GM23338 (cell line): ENCODE results near the gene STARD13. TPM values are rescaled to one million over a fixed set of nuclear protein-coding genes. Genes with fewer than 3 reads are reported as not detected.

Source experiments
- ATAC-seq: fragments of 200-7000 bp; cut with Tn5 transposase; 3 replicates; pipeline ENCODE4 v1.9.1; 2020
- DNase-seq: peaks from one replicate; pipeline ENCODE4 v3.0.0-alpha.2; 2015; ENCODE audit warnings: low spot score
- H2AFZ ChIP-seq: fragments of 200-600 bp; sonication (generic); 2 replicates; pipeline ENCODE4 v1.8.0; 2016; ENCODE audit warnings: antibody characterized with exemption, mild to moderate bottlenecking, moderate library complexity
- H3F3A ChIP-seq: fragments of 200-600 bp; sonication (generic); replicated peaks from 2 replicates; pipeline ENCODE4 v1.8.0; 2017; ENCODE audit warnings: antibody characterized with exemption, mixed run types, low read depth
- H3K27ac ChIP-seq: fragments of 200-600 bp; sonication (generic); 2 replicates; pipeline ENCODE4 v1.6.1; 2016; ENCODE audit warnings: low read depth
- H3K27me3 ChIP-seq: fragments of 200-600 bp; sonication (generic); 2 replicates; pipeline ENCODE4 v1.8.0; 2016; ENCODE audit warnings: mild to moderate bottlenecking, mixed run types, moderate library complexity; ENCODE audit not compliant: insufficient read depth
- H3K36me3 ChIP-seq: fragments of 200-600 bp; sonication (generic); 2 replicates; pipeline ENCODE4 v1.8.0; 2016; ENCODE audit warnings: mild to moderate bottlenecking; ENCODE audit not compliant: insufficient read depth
- H3K4me1 ChIP-seq: fragments of 200-600 bp; sonication (generic); 2 replicates; pipeline ENCODE4 v1.8.0; 2016; ENCODE audit warnings: mild to moderate bottlenecking, moderate library complexity; ENCODE audit not compliant: insufficient read depth
- H3K4me2 ChIP-seq: fragments of 200-600 bp; sonication (generic); 2 replicates; pipeline ENCODE4 v1.7.1; 2017; ENCODE audit warnings: mixed run types
- H3K4me3 ChIP-seq: fragments of 200-600 bp; sonication (generic); 2 replicates; pipeline ENCODE4 v1.6.1; 2016; ENCODE audit warnings: mixed run types
- H3K79me2 ChIP-seq: fragments of 200-600 bp; sonication (generic); replicated peaks from 2 replicates; pipeline ENCODE4 v1.8.0; 2017; ENCODE audit warnings: mild to moderate bottlenecking; ENCODE audit not compliant: insufficient read depth
- H3K9me2 ChIP-seq: fragments of 200-600 bp; sonication (generic); 2 replicates; pipeline ENCODE4 v1.8.0; 2017; ENCODE audit not compliant: insufficient read depth
- H4K20me1 ChIP-seq: fragments of 200-600 bp; sonication (generic); replicated peaks from 2 replicates; pipeline ENCODE4 v1.8.0; 2017; ENCODE audit warnings: mild to moderate bottlenecking; ENCODE audit not compliant: insufficient read depth
- H3K27ac Mint-ChIP-seq: 2 replicates; pipeline ENCODE4 v1.8.0; 2020; ENCODE audit warnings: inconsistent platforms, mild to moderate bottlenecking, moderate library complexity, mixed read lengths
- H3K27me3 Mint-ChIP-seq: 3 replicates; pipeline ENCODE4 v1.8.0; 2022; ENCODE audit warnings: low read depth, mild to moderate bottlenecking, moderate library complexity, mixed read lengths, inconsistent platforms; ENCODE audit not compliant: insufficient read depth, poor library complexity
- H3K36me3 Mint-ChIP-seq: 3 replicates; pipeline ENCODE4 v1.8.0; 2021; ENCODE audit warnings: low read depth, mild to moderate bottlenecking, inconsistent platforms, moderate library complexity, mixed read lengths
- H3K4me1 Mint-ChIP-seq: 3 replicates; pipeline ENCODE4 v1.8.0; 2020; ENCODE audit warnings: mild to moderate bottlenecking, inconsistent platforms, mixed read lengths
- H3K4me3 Mint-ChIP-seq: 3 replicates; pipeline ENCODE4 v1.8.0; 2021; ENCODE audit warnings: moderate library complexity, mild to moderate bottlenecking, inconsistent platforms, mixed read lengths
- H3K9me3 Mint-ChIP-seq: 3 replicates; pipeline ENCODE4 v1.8.0; 2020; ENCODE audit warnings: moderate library complexity, mild to moderate bottlenecking, inconsistent platforms, mixed read lengths
- CREB1 ChIP-seq: fragments of 250-450 bp; sonication (Bioruptor Pico); IDR thresholded peaks from 2 replicates; pipeline ENCODE4 v1.5.0; 2020; ENCODE audit warnings: low read depth, mild to moderate bottlenecking, moderate library complexity
- EZH2 ChIP-seq: fragments of 200-600 bp; sonication (generic); IDR thresholded peaks from one replicate; pipeline ENCODE4 v1.8.0; 2017; ENCODE audit warnings: antibody characterized with exemption, mild to moderate bottlenecking, low read depth; ENCODE audit not compliant: unreplicated experiment
- EZH2phosphoT487 ChIP-seq: fragments of 200-600 bp; sonication (generic); IDR thresholded peaks from one replicate; pipeline ENCODE4 v1.8.1; 2018; ENCODE audit warnings: antibody characterized with exemption; ENCODE audit not compliant: unreplicated experiment
- JUNB ChIP-seq: IDR thresholded peaks from one replicate; pipeline ENCODE4 v1.6.1; 2016; ENCODE audit warnings: antibody characterized with exemption; ENCODE audit not compliant: unreplicated experiment
- NANOG ChIP-seq: IDR thresholded peaks from 2 replicates; pipeline ENCODE4 v1.6.1; 2016; ENCODE audit warnings: antibody characterized with exemption, borderline replicate concordance
- POLR2AphosphoS5 ChIP-seq: IDR thresholded peaks from 2 replicates; pipeline ENCODE4 v1.6.1; 2016; ENCODE audit warnings: antibody characterized with exemption, low read depth
- STAT1 ChIP-seq: IDR thresholded peaks from one replicate; pipeline ENCODE4 v1.6.1; 2016; ENCODE audit warnings: antibody characterized with exemption; ENCODE audit not compliant: unreplicated experiment
- ZNF114 ChIP-seq: fragments of 250-450 bp; sonication (Bioruptor Pico); IDR thresholded peaks from 2 replicates; pipeline ENCODE4 v1.5.0; 2020; ENCODE audit warnings: mild to moderate bottlenecking, moderate library complexity
- ZNF331 ChIP-seq: fragments of 250-450 bp; sonication (Bioruptor Pico); IDR thresholded peaks from 2 replicates; pipeline ENCODE4 v1.5.0; 2020; ENCODE audit warnings: low read depth, mild to moderate bottlenecking, moderate library complexity
- polyA plus RNA-seq: library from polyadenylated mRNA; unstranded; fragments of >200 nt; fragmentation: Nextera tagmentation; extraction: Ambion mirVana; gene quantifications from 2 replicates; pipeline ENCODE4 v1.2.1, GENCODE V29; 2016
- total RNA-seq: library from RNA; depleted of rRNA; stranded (reverse); fragments of >200 nt; shearing (Covaris generic); gene quantifications from 2 replicates; pipeline ENCODE4 v1.2.3, GENCODE V29; 2014
- TF ChIP-seq, protein P1 (sequence below): IDR thresholded peaks from one replicate; pipeline ENCODE4 v1.6.1; 2018; ENCODE audit warnings: antibody characterized with exemption; ENCODE audit not compliant: unreplicated experiment
- TF ChIP-seq, protein P2 (sequence below), 2 experiments: fragments of 200-600 bp in 1 of 2; sonication (generic) in 1 of 2; conservative IDR thresholded peaks; 2 replicates each; pipeline versions ENCODE4 v1.5.1 to v1.6.1; 2016 to 2017; ENCODE audit warnings: antibody characterized with exemption in 2 of 2, low read depth in 2 of 2, mild to moderate bottlenecking in 2 of 2, moderate library complexity in 1 of 2
- TF ChIP-seq, protein P3 (sequence below): IDR thresholded peaks from 2 replicates; pipeline ENCODE4 v1.6.1; 2016; ENCODE audit warnings: antibody characterized with exemption
- TF ChIP-seq, protein P4 (sequence below): fragments of 250-450 bp; sonication (Bioruptor Pico); IDR thresholded peaks from 2 replicates; pipeline ENCODE4 v1.5.0; 2020; ENCODE audit warnings: mild to moderate bottlenecking, moderate library complexity

The STARD13 gene
- total and polyA plus RNA-seq, 2 experiments from 2014 or later, result 3.2 to 5.2 TPM

DNA sequence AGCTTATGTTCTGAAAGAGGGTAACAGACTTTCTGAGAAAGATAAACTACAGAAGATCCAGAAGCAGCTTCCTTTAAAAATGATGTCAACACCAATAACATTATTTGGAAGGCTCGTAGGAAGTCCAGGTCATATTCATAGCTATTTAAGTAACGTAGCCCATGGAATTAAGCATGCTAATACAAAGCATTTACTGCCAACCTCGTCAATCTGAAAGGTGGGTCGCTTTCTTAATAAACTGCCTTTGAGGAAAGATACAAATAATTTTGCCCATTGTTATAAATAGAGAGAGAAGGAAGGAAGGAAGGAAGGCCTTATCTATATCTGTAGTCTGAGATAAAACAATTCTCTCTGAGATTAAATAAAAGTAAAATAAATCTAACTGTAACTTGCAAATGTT is 80.3 kb downstream of the STARD13 start:
- Mint-ChIP-seq H3K4me3 (no peak overlapping the region), H3K27ac (no peak overlapping the region), H3K36me3 (no peaks in the 10 kb centered on the region), H3K4me1 (peaks cover 20% of the 10 kb centered on the region), H3K9me3 (no peaks in the 10 kb centered on the region; the same call in 2 of the 3 replicates), H3K27me3 (peaks cover 2% of the 10 kb centered on the region)
- ATAC-seq, result no peak
- Histone ChIP-seq H3K4me1 (peaks cover 24% of the 10 kb centered on the region), H3K27ac (no peak overlapping the region), H3K36me3 (no peaks in the 10 kb centered on the region), H3F3A (no peaks in the 10 kb centered on the region), H3K9me2 (peaks cover 5% of the 10 kb centered on the region; the same call in 1 of the 2 replicates), H3K27me3 (no peaks in the 10 kb centered on the region), H3K4me3 (no peak overlapping the region), H2AFZ (no peak overlapping the region), H3K79me2 (no peaks in the 10 kb centered on the region), H3K4me2 (no peak overlapping the region), H4K20me1 (no peaks in the 10 kb centered on the region)
- no peak for DNase-seq
- TF ChIP-seq, protein P1, sequence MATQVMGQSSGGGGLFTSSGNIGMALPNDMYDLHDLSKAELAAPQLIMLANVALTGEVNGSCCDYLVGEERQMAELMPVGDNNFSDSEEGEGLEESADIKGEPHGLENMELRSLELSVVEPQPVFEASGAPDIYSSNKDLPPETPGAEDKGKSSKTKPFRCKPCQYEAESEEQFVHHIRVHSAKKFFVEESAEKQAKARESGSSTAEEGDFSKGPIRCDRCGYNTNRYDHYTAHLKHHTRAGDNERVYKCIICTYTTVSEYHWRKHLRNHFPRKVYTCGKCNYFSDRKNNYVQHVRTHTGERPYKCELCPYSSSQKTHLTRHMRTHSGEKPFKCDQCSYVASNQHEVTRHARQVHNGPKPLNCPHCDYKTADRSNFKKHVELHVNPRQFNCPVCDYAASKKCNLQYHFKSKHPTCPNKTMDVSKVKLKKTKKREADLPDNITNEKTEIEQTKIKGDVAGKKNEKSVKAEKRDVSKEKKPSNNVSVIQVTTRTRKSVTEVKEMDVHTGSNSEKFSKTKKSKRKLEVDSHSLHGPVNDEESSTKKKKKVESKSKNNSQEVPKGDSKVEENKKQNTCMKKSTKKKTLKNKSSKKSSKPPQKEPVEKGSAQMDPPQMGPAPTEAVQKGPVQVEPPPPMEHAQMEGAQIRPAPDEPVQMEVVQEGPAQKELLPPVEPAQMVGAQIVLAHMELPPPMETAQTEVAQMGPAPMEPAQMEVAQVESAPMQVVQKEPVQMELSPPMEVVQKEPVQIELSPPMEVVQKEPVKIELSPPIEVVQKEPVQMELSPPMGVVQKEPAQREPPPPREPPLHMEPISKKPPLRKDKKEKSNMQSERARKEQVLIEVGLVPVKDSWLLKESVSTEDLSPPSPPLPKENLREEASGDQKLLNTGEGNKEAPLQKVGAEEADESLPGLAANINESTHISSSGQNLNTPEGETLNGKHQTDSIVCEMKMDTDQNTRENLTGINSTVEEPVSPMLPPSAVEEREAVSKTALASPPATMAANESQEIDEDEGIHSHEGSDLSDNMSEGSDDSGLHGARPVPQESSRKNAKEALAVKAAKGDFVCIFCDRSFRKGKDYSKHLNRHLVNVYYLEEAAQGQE, result no peak
- TF ChIP-seq CREB1 (no peak), ZNF331 (CRISPR knock-in tag) (no peak), POLR2AphosphoS5 (no peak), EZH2phosphoT487 (no peak), STAT1 (no peak), JUNB (no peak), NANOG (no peak), EZH2 (no peak), ZNF114 (CRISPR knock-in tag) (no peak)
- TF ChIP-seq, protein P2, sequence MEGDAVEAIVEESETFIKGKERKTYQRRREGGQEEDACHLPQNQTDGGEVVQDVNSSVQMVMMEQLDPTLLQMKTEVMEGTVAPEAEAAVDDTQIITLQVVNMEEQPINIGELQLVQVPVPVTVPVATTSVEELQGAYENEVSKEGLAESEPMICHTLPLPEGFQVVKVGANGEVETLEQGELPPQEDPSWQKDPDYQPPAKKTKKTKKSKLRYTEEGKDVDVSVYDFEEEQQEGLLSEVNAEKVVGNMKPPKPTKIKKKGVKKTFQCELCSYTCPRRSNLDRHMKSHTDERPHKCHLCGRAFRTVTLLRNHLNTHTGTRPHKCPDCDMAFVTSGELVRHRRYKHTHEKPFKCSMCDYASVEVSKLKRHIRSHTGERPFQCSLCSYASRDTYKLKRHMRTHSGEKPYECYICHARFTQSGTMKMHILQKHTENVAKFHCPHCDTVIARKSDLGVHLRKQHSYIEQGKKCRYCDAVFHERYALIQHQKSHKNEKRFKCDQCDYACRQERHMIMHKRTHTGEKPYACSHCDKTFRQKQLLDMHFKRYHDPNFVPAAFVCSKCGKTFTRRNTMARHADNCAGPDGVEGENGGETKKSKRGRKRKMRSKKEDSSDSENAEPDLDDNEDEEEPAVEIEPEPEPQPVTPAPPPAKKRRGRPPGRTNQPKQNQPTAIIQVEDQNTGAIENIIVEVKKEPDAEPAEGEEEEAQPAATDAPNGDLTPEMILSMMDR (conservative IDR thresholded peaks at IDR 0.05; ENCODE audit: low read depth in 2 of 2), result no peak
- TF ChIP-seq, protein P3, sequence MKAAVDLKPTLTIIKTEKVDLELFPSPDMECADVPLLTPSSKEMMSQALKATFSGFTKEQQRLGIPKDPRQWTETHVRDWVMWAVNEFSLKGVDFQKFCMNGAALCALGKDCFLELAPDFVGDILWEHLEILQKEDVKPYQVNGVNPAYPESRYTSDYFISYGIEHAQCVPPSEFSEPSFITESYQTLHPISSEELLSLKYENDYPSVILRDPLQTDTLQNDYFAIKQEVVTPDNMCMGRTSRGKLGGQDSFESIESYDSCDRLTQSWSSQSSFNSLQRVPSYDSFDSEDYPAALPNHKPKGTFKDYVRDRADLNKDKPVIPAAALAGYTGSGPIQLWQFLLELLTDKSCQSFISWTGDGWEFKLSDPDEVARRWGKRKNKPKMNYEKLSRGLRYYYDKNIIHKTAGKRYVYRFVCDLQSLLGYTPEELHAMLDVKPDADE, result no peak
- TF ChIP-seq, protein P4, sequence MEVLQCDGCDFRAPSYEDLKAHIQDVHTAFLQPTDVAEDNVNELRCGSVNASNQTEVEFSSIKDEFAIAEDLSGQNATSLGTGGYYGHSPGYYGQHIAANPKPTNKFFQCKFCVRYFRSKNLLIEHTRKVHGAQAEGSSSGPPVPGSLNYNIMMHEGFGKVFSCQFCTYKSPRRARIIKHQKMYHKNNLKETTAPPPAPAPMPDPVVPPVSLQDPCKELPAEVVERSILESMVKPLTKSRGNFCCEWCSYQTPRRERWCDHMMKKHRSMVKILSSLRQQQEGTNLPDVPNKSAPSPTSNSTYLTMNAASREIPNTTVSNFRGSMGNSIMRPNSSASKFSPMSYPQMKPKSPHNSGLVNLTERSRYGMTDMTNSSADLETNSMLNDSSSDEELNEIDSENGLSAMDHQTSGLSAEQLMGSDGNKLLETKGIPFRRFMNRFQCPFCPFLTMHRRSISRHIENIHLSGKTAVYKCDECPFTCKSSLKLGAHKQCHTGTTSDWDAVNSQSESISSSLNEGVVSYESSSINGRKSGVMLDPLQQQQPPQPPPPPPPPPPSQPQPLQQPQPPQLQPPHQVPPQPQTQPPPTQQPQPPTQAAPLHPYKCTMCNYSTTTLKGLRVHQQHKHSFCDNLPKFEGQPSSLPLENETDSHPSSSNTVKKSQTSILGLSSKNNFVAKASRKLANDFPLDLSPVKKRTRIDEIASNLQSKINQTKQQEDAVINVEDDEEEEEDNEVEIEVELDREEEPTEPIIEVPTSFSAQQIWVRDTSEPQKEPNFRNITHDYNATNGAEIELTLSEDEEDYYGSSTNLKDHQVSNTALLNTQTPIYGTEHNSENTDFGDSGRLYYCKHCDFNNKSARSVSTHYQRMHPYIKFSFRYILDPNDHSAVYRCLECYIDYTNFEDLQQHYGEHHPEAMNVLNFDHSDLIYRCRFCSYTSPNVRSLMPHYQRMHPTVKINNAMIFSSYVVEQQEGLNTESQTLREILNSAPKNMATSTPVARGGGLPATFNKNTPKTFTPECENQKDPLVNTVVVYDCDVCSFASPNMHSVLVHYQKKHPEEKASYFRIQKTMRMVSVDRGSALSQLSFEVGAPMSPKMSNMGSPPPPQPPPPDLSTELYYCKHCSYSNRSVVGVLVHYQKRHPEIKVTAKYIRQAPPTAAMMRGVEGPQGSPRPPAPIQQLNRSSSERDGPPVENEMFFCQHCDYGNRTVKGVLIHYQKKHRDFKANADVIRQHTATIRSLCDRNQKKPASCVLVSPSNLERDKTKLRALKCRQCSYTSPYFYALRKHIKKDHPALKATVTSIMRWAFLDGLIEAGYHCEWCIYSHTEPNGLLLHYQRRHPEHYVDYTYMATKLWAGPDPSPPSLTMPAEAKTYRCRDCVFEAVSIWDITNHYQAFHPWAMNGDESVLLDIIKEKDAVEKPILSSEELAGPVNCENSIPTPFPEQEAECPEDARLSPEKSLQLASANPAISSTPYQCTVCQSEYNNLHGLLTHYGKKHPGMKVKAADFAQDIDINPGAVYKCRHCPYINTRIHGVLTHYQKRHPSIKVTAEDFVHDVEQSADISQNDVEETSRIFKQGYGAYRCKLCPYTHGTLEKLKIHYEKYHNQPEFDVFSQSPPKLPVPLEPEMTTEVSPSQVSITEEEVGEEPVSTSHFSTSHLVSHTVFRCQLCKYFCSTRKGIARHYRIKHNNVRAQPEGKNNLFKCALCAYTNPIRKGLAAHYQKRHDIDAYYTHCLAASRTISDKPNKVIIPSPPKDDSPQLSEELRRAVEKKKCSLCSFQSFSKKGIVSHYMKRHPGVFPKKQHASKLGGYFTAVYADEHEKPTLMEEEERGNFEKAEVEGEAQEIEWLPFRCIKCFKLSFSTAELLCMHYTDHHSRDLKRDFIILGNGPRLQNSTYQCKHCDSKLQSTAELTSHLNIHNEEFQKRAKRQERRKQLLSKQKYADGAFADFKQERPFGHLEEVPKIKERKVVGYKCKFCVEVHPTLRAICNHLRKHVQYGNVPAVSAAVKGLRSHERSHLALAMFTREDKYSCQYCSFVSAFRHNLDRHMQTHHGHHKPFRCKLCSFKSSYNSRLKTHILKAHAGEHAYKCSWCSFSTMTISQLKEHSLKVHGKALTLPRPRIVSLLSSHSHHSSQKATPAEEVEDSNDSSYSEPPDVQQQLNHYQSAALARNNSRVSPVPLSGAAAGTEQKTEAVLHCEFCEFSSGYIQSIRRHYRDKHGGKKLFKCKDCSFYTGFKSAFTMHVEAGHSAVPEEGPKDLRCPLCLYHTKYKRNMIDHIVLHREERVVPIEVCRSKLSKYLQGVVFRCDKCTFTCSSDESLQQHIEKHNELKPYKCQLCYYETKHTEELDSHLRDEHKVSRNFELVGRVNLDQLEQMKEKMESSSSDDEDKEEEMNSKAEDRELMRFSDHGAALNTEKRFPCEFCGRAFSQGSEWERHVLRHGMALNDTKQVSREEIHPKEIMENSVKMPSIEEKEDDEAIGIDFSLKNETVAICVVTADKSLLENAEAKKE, result no peak
